Panc1 (cell line): ENCODE results near the gene UQCC2. TPM values are rescaled to one million over a fixed set of nuclear protein-coding genes. Genes with fewer than 3 reads are reported as not detected.

Experiments used
- ATAC-seq: fragments of 200-7000 bp; cut with Tn5 transposase; 2 replicates; pipeline ENCODE4 v1.9.1; 2020; ENCODE audit warnings: mild to moderate bottlenecking, moderate library complexity
- BruUV-seq: library from RNA; stranded (reverse); fragments of 400-500 nt; replicated peaks from 2 replicates; lab custom pipeline; 2021; lab: Mats Ljungman, UMichigan
- CTCF ChIA-PET: fragments of 300-600 bp; sonication (Branson Sonifier 250); formaldehyde crosslinking; loops from one replicate; lab custom pipeline; 2022; ENCODE audit warnings: antibody characterized with exemption; lab: Charles Lee
- POLR2A ChIA-PET: fragments of 300-600 bp; sonication (Branson Sonifier 250); formaldehyde crosslinking; loops from one replicate; lab custom pipeline; 2022; ENCODE audit warnings: antibody characterized with exemption; lab: Charles Lee
- DNase-seq: peaks from one replicate; pipeline ENCODE4 v3.0.0-alpha.2; 2010; ENCODE audit warnings: low read depth, low spot score
- H3K27ac ChIP-seq: 2 replicates; pipeline ENCODE4 v1.5.1; 2011; ENCODE audit warnings: mild to moderate bottlenecking, low read length, inconsistent platforms
- H3K27me3 ChIP-seq: fragments of 200-500 bp; sonication (Bioruptor generic); 2 replicates; pipeline ENCODE4 v1.6.0; 2014; ENCODE audit warnings: low read length, inconsistent platforms; ENCODE audit not compliant: control insufficient read depth, insufficient read depth
- H3K36me3 ChIP-seq: fragments of 200-500 bp; sonication (Bioruptor generic); 2 replicates; pipeline ENCODE4 v1.5.1; 2014; ENCODE audit warnings: inconsistent platforms, mild to moderate bottlenecking, low read length, moderate library complexity; ENCODE audit not compliant: control insufficient read depth, insufficient read depth
- H3K4me1 ChIP-seq: 2 replicates; pipeline ENCODE4 v1.5.1; 2011; ENCODE audit warnings: inconsistent platforms, mild to moderate bottlenecking, low read length, moderate library complexity; ENCODE audit not compliant: control insufficient read depth, insufficient read depth
- H3K4me3 ChIP-seq, 2 experiments: 2 replicates each; pipeline ENCODE4 v1.5.1; 2011 to 2012; ENCODE audit warnings: low read depth in 2 of 2, low read length in 2 of 2, mild to moderate bottlenecking in 2 of 2, inconsistent platforms in 1 of 2, moderate library complexity in 1 of 2
- H3K9me3 ChIP-seq: fragments of 200-500 bp; sonication (Bioruptor generic); 2 replicates; pipeline ENCODE4 v1.5.1; 2014; ENCODE audit warnings: low read depth, mild to moderate bottlenecking, inconsistent platforms, low read length, moderate library complexity; ENCODE audit not compliant: control insufficient read depth, insufficient read depth
- POLR2AphosphoS5 ChIP-seq: IDR thresholded peaks from 2 replicates; pipeline ENCODE4 v1.6.1; 2012; ENCODE audit warnings: mild to moderate bottlenecking, low read depth, low read length, moderate library complexity
- REST ChIP-seq, 2 experiments: IDR thresholded peaks; 2 replicates each; pipeline ENCODE4 v1.6.1; 2011 to 2012; ENCODE audit warnings: low read depth in 2 of 2, control low read depth in 1 of 2, low read length in 1 of 2, mild to moderate bottlenecking in 1 of 2, moderate library complexity in 1 of 2; ENCODE audit not compliant: insufficient read depth in 1 of 2
- SIN3A ChIP-seq: IDR thresholded peaks from 2 replicates; pipeline ENCODE4 v1.6.1; 2012; ENCODE audit warnings: low read depth, mild to moderate bottlenecking, low read length, moderate library complexity, borderline replicate concordance; ENCODE audit not compliant: insufficient read depth
- TCF7L2 ChIP-seq: IDR thresholded peaks from 2 replicates; pipeline ENCODE4 v1.6.1; 2011; ENCODE audit warnings: mild to moderate bottlenecking, low read depth, low read length, inconsistent platforms
- in situ Hi-C: cut with HindIII; loops from 2 replicates; pipeline ENCODE4 v1.10.0; 2016; ENCODE audit warnings: low sequenced_read_pairs, low pct_unique_long_range_greater_than_20kb
- intact Hi-C: fragments of 100-400 bp; cut with micrococcal nuclease; formaldehyde crosslinking; loops from one replicate; pipeline ENCODE4 v1.10.0; 2022; ENCODE audit not compliant: unreplicated experiment
- total RNA-seq: library from RNA; stranded (reverse); gene quantifications from one replicate; pipeline ENCODE4 v1.2.1, GENCODE V29; 2021; ENCODE audit not compliant: unreplicated experiment
- TF ChIP-seq, protein P1 (sequence below): fragments of 450-650 bp; IDR thresholded peaks from 2 replicates; pipeline ENCODE4 v1.5.1; 2017; ENCODE audit warnings: mild to moderate bottlenecking

The UQCC2 gene
- total RNA-seq, 1 experiment from 2014 or later, result 135 TPM

DNA sequence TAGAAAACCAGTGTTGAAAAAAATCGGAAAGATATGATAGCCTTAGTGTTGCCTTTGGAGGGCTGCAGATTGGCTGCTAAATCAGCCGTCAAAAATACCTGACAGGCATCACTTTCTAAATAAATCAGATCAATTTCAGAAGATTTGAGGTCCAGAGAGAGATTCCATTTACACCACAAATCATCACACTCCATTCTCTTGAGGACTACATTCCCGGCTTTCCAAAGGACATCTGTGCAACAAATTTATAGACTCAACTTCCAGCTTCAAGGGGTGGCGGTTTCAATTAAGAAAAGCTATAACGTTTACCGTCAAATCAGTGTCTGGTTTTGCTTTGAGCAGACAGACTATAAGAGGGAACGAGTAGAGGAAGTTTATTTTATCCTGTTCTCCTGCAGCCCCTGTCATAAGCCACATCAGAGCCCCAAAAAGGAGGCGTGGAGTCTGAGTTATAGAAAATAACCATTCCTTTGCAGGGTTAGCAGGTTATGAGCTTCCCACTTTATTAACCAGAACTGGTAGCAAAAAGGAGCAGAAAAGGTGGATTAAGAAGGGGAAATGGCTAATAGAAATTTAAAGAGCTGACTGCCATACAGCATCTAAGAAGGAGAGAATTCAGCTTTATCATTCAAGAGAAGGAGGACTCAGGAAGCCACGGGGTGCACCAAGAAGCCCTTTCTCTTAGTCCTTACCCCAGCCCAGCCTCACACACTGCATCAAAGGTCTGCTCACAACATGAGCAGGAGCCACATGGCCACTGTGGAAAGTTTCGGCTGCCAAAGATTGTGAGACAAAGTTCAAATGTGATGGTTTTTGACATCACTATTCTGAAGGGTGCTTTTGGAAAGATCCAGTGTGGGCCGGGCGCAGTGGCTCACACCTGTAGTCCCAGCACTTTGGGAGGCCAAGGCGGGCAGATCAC is 12.9 kb upstream of the UQCC2 start:
- peaks cover 4% of the 10 kb centered on the region; the same call in 1 of the 2 replicates for H3K27me3 ChIP-seq
- POLR2A ChIA-PET, result no interaction called here
- CTCF ChIA-PET, result interaction anchor here (1.1 kb wide), 1 partner anchor 13 kb away, joined by 8 read pairs; the partner anchor contains the start of gene UQCC2

More for the DNA sequence above, 12.9 kb upstream of the UQCC2 start:
- ATAC-seq (no peak), DNase-seq (no peak)
- in situ Hi-C loops, result no loop called here
- Histone ChIP-seq H3K4me1 (no peaks in the 10 kb centered on the region), H3K9me3 (no peaks in the 10 kb centered on the region), H3K4me3 (no peak overlapping the region), H3K27ac (no peak overlapping the region), H3K36me3 (no peaks in the 10 kb centered on the region)
- TF ChIP-seq TCF7L2 (no peak), POLR2AphosphoS5 (no peak), SIN3A (no peak), REST (IDR thresholded peaks at IDR 0.05; ENCODE audit: insufficient read depth in 1 of 2, low read depth in 2 of 2, low read length in 1 of 2) (no peak)
- TF ChIP-seq, protein P1, sequence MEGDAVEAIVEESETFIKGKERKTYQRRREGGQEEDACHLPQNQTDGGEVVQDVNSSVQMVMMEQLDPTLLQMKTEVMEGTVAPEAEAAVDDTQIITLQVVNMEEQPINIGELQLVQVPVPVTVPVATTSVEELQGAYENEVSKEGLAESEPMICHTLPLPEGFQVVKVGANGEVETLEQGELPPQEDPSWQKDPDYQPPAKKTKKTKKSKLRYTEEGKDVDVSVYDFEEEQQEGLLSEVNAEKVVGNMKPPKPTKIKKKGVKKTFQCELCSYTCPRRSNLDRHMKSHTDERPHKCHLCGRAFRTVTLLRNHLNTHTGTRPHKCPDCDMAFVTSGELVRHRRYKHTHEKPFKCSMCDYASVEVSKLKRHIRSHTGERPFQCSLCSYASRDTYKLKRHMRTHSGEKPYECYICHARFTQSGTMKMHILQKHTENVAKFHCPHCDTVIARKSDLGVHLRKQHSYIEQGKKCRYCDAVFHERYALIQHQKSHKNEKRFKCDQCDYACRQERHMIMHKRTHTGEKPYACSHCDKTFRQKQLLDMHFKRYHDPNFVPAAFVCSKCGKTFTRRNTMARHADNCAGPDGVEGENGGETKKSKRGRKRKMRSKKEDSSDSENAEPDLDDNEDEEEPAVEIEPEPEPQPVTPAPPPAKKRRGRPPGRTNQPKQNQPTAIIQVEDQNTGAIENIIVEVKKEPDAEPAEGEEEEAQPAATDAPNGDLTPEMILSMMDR, result no peak
- no TSS peak for BruUV-seq
- intact Hi-C loops, result no loop called here
